GM19099 (cell line): ENCODE results near the gene PYROXD2.

ENCODE experiments used
- POLR2A ChIP-seq: IDR thresholded peaks from 3 replicates; pipeline ENCODE4 v1.6.1; 2011; ENCODE audit warnings: low read depth; ENCODE audit not compliant: insufficient read length; ENCODE audit errors: extremely low read depth

Gene PYROXD2

GRCh38 chr10:98373260-98374040, 41.5 kb downstream of the PYROXD2 start:
- no peak for TF ChIP-seq POLR2A

DNA sequence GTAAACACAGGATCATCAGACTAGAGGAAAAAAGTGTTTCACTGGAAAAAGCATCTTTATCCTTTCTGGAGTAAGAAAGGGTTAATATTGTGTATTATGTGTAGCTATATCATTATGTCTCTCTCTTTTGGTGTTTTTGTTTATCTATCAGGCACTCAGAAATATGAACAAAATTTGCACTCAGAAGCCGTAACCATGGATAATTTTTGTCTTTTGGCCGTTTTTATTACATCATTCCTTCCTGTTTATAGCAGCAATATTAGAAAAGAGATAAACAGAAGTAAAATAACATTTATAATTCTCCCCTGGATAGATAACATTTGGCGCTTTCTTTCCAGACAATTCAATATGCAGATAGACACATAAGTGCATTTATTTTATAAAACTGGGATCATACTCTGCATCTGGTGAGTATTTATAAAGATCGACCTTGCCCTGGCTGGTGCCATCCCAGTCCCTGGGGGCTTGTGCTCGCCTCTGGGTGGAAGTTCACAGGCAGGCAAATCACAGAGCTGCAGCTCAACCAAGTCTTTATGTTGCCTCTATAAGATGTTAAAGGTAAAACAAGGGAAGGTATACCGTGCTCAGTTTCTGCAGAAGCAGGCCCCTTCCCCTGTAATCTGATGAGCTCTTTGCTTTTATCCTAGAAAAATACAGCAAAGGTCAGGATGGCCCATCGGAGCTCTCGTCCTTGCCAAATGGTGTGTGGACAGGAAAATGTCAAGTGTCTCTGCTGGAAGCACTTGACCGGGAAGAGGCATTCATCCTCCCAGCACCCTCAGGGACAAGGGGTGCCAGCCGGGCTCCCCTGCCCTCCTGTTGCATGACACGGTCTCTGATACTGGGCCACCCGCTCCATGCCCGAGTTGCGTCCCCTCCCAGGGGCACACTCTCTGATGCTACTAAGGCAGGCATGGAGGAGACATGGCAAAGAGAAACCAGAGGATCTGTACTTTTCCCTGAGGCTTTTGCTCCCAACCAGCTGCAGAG, 43.9 kb downstream of the PYROXD2 start:
- no peak for TF ChIP-seq POLR2A

DNA sequence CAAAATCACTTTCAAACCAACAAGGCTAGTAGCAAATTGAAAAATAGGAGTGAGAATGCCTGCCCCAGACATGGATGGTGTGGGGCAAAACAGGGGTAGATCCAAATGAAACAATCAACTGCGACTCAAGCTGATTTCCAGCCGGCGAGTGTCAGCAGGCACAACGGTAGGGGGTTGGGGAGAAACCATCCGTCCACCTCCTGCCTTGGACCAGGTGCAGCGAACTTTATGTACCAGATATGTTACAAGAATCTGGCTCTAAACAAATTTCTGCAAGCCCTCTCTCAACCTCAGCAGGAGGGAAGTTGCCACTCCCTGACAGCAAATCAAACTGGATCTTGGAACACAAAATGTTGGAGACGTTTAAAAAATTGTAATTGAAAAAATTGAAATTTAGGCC, 45.2 kb downstream of the PYROXD2 start:
- TF ChIP-seq POLR2A = no peak

DNA sequence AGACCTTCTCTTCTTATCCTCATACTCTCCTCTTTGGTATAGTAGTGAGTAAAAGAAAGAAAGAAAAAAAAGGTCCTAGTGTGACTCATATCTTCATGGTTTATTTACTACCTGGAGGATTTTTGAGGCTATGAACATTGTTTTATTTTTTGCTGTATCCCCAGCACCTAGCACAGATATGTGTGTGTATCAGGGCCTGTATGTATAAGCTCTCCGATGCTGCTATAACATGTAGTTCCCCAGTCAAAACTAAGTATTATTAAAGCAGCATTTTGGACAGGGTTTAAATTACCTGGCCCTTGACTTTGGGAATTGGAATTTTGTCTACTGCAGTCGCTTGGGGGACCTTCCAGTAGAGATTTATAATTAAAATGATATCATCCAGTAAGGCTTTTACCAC, 46.3 kb downstream of the PYROXD2 start:
- no peak for TF ChIP-seq POLR2A

DNA sequence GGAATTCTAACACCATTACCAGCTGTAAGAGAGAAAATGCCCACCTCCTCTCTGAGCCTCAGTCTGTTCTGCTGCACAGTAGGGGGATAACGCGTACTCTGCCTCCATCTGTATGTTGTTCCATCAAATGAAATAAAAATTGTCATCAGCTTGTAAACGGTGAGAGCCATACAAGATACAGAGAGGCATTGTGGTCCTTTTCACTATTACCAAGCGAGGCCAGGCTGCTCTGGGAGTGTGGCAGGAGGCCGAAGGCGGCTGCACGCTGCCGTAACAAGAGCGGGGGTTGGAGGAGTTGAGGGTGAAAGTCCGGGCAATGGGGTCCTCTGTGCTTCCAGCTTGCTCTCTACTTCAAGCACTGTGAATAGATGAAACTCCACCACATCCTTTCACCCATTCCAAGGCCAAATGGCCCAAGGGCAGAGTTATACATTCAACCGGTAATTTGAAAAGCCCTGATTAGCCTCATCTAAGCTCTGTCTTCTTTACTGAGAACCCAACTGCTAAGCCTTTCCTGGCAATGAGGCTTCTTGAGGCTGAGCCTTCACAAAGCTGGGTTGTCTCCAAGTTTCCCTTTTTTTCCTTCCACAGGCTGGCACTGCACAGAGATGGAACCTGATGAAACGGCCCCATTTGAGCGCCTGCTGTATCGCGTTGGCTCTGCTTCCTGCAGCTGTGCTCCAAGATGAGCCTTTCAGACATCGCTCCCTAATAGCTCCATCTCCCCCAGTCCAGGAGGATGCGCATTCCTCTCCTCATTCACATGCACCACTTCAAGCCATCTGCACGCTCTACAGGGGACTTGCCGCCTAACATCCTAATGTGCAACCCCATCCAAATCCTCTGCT, 47.2 kb downstream of the PYROXD2 start:
- no peak for TF ChIP-seq POLR2A

GRCh38 chr10:98366062-98366530, 48.9 kb downstream of the PYROXD2 start:
- TF ChIP-seq POLR2A = no peak

DNA sequence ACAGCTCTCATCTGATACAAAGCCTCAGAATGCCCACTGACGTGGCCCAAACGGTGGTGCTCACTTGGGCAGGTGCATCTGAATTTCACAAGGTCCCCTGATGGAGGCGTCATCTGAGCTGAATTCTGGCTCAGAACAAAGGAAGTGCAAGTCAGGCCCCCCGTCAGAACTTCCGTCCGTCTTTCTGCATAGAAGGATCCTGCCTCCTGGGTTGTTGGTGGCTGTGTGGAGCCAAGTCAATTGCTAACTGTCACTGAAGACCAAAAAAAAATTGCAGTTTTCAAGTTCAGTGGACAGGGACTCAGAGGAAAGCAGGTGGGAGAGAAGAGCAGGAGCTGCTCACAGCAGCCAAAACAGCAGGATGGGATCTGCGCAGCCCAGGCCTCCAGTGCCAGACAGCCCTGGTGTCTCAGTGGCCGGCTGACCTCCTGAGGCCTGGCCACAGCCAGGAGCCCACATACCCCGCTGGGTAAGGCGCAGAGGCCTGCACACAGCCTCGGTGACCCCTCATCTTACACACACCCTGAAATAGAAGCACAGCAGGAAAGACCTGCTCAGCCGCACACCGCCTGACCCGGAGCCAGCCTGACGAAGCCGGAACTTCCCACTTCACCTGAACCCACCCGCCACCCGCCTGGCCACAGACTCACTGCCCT, 49.4 kb downstream of the PYROXD2 start:
- no peak for TF ChIP-seq POLR2A

GRCh38 chr10:98364432-98365102, 50.4 kb downstream of the PYROXD2 start:
- no peak for TF ChIP-seq POLR2A

- TF ChIP-seq POLR2A = no peak
These were observed 51.8 kb downstream of the PYROXD2 start for GRCh38 chr10:98363220-98363619.

DNA sequence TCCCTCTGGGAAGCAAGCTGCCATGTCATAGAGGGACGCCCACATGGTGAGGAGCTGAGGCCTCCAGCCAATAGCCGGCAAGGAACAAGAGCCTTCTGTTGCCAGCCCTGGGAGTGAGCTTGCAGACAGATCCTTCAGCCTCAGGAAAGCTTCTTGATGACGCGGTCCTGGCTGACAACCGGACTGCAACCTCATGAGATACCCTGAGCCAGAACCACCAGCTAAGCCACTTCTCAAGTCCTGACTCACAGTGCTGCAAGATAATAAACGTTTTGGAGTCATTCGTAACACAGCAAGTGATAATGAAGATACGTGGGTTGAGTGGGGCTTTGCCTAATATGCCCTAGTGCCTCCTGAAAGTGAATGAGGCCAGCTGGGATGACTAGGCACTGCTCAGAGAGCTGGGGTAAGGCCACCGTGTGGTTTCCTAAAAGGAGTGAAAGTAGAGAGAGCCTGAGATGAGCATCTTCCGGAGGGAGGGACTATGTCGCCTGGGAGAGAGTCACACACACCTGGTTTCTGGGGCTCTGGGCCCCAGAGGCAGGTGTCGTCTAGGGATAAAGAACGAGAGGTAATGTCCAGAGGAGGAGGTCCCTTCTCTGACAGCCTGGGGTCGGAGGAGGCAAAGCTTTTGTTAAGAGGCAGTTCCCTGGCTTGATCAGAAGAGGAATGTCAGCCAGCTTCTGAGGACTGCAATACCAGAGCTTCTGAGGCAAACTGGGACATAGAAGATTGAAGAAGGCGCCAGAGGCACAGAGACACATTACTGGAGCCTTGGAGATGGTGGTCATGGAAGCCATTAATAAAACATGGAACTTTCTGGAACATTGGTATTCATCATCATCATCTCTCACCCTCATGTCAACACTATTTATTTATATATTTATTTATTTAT, 53.6 kb downstream of the PYROXD2 start:
- no peak for TF ChIP-seq POLR2A

- no peak for TF ChIP-seq POLR2A
These were observed 57.7 kb downstream of the PYROXD2 start for GRCh38 chr10:98357194-98357822.

- TF ChIP-seq POLR2A = no peak
These were observed 60.5 kb downstream of the PYROXD2 start for GRCh38 chr10:98354491-98354890.

DNA sequence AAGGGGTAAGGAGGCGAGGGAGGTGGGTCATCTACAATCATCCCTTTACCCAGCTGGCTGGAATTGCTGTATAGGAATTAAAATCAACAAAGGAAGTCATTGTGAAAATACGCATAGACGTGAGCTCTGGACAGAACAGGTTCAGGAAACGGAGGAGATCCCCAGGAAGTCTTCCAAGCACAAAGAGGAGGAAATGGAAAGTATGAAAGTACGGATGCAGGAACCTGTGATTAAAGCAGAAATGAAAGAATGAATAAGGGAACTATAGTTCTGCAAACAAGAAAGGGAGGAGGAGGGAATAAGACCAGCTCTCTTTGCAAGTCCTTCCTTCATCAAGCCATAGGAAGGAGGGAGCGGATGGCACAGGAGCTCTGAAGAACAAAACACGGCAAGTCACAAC, 61.8 kb downstream of the PYROXD2 start:
- TF ChIP-seq POLR2A = no peak
